HG02623 (cell line): ENCODE results near the gene NT5DC2.

Source experiments
- ATAC-seq: cut with Tn5 transposase; IDR thresholded peaks from one replicate; pipeline ENCODE4 v1.9.1; 2021; ENCODE audit warnings: moderate library complexity; ENCODE audit not compliant: unreplicated experiment

Gene NT5DC2

GRCh38 chr3:52512727-52513126 lies 20.9 kb downstream of the NT5DC2 start:
- ATAC-seq: no peak

GRCh38 chr3:52512105-52512504 lies 21.6 kb downstream of the NT5DC2 start:
- no peak for ATAC-seq

- ATAC-seq: no peak
These were observed 22.1 kb downstream of the NT5DC2 start for GRCh38 chr3:52511509-52511908.

GRCh38 chr3:52509753-52510328 lies 23.8 kb downstream of the NT5DC2 start:
- ATAC-seq: no peak

- ATAC-seq: no peak
These were observed 26.3 kb downstream of the NT5DC2 start for GRCh38 chr3:52507359-52507758.

- ATAC-seq: no peak
These were observed 27.2 kb downstream of the NT5DC2 start for GRCh38 chr3:52506266-52506966.

GRCh38 chr3:52504977-52505376 lies 28.7 kb downstream of the NT5DC2 start:
- ATAC-seq: no peak

GRCh38 chr3:52503788-52504424 lies 29.8 kb downstream of the NT5DC2 start:
- no peak for ATAC-seq

- no peak for ATAC-seq
These were observed 30.8 kb downstream of the NT5DC2 start for GRCh38 chr3:52502808-52503350.

- ATAC-seq: no peak
These were observed 31.7 kb downstream of the NT5DC2 start for GRCh38 chr3:52502001-52502400.

- no peak for ATAC-seq
These were observed 32.6 kb downstream of the NT5DC2 start for GRCh38 chr3:52501046-52501445.

- no peak for ATAC-seq
These were observed 35.3 kb downstream of the NT5DC2 start for GRCh38 chr3:52498137-52499054.

GRCh38 chr3:52495777-52496602 lies 37.7 kb downstream of the NT5DC2 start:
- no peak for ATAC-seq

- ATAC-seq: no peak
These were observed 38.7 kb downstream of the NT5DC2 start, which contains the start of gene STAB1 for GRCh38 chr3:52494886-52495495. STAB1 (plus strand) TSS chr3:52495338; CDS start chr3:52495414, 76 bp downstream.

- ATAC-seq: no peak
These were observed 39.2 kb downstream of the NT5DC2 start for GRCh38 chr3:52494445-52494844.

GRCh38 chr3:52493232-52494017 lies 40.2 kb downstream of the NT5DC2 start:
- ATAC-seq: no peak

GRCh38 chr3:52492059-52492458 lies 41.6 kb downstream of the NT5DC2 start:
- ATAC-seq: no peak

- no peak for ATAC-seq
These were observed 42.6 kb downstream of the NT5DC2 start for GRCh38 chr3:52490939-52491526.
